AML-193 (cell line): Measurements from ENCODE around the gene CYB5D1.
"Not testable (repeated sequence)": the region's sequence is repeated elsewhere in the genome, so short reads cannot be mapped to it uniquely, and the experiment has no call there.

Experiments
- DNase-seq, 2 experiments: peaks; one replicate each; lab custom pipeline; 2025; lab: John Stamatoyannopoulos, UW

The CYB5D1 gene, protein sequence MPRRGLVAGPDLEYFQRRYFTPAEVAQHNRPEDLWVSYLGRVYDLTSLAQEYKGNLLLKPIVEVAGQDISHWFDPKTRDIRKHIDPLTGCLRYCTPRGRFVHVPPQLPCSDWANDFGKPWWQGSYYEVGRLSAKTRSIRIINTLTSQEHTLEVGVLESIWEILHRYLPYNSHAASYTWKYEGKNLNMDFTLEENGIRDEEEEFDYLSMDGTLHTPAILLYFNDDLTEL

DNA sequence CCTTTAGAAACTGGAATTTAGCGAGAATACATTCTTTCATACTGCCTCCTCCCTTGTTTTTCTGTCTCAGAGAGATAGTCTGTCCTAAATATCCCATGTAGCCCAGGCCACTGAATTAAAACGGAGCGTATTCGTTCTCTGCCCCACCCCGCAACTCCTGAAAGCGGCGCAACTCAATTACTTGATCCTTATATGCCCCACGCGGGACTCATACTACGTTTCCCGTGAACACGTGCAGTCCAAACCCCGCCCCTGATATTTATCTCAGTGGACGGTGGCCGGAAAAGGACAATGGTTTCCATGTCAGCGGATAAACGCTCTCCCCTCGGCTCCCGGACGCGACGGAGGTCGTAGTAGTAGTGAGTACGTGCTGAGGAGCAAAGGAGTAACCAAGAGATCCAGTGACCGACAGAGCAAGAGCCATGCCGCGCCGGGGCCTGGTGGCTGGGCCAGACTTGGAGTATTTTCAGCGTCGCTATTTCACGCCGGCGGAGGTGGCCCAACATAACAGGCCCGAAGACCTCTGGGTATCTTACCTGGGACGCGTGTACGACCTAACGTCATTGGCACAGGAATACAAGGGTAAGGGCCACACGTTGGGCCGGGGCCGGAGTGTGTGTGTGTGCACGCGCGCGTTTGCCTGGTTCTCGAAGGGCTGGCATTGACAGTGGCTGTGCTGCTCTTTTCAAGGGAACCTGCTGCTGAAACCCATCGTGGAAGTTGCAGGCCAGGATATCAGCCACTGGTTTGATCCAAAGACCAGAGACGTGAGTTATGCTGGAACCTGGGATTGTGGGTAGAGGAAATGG is at the start of gene CYB5D1:
Gene CYB5D1 (plus strand): TSS at position 291 of the 809 bp plus-strand sequence. CDS start 132 bp downstream, at position 423.
- peak; percentile 70 to 77 for DNase-seq

DNA sequence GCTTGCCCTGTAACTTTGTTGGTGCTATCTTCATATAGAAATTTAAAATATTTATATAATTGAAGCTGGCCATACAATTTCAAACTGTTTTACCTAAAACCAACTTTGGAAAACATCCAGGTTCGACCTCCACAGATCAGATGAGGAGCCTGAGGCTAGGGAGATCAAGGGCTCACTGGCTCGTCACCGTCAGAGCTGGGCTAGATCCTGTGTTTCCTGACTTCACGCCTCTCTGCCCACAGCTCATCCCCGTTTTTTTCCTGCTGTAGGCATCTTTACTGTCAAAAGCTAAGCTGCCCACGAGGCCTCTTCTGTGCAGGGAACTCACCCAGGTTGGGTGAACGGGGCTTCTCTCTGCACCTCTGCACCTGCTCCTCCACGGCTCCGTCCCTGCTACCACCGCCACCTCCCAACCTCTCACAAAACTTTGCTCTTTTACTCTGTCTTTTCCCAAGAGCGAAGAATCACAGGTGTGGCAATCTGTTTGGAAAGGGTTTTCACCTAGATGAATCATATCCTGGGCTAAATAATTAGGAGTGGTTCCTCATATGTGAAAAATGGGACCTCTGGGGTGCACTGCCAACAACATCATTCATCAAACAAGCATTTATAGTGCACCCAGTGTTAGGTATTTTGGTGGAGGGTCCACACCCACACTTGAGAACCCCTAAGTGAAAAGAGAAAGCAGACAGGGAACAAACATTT is 48.6 kb upstream of the CYB5D1 start:
- DNase-seq = no peak

DNA sequence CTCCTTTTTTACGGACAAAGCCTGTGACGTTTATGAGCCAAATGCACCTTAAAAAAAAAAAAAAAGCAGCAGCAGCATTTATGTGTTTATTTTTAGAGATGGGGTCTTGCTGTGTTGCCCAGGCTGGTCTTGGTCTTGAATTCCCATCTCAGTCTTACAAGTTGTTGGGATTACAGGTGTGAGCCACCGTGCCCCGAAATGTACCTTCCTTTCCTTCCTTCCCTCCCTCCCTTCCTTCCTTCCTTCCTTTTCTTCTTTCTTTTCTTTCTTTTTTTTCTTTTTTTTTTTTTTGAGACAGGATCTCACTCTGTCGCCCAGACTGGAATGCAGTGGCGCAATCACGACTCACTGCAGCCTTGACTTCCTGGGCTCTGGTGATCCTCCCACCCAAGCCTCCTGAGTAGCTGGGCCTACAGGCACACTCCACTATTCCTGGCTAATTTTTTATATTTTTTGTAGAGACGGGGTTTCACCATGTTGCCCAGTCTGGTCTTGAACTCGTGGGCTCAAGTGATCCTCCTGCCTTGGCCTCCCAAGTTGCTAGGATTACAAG is 47.9 kb upstream of the CYB5D1 start:
- not testable (repeated sequence) for DNase-seq

DNA sequence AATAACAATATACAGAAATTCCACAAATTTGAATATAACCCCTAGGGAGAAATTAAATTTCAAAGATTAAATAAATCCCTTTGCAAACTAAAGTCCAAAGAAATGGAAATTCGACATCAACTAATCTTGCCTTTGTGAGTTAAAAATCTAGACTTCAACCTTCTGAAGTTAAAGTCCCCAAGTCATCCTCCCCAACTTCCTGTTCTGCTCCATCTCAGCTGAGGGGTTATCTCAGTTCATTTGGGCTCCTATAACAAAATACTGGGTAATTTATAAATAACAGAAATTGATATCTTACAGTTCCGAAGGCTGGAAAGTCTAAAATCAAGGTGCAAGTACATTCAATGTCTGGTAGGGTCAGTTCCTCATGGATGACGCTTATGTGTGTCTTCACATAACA is 46.6 kb upstream of the CYB5D1 start:
- no peak for DNase-seq

DNA sequence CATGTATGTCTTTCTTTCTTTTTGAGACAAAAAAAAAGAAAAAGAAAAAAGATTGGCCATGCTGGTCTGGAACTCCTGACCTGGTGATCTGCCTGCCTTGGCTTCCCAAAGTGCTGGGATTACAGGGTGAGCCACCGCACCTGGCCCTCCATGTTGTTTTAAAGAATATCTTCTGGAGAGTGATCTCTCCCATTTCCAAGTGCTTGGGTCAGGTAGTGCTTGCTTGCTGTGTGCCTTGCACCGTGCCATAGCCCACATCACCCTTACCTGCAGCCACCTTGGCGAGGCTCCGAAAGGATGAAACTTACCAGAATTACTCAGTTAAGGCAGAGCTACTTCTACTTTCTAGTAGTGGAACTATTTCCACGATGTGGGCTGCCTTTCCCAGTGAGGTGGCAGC is 42.8 kb upstream of the CYB5D1 start:
- no peak for DNase-seq

DNA sequence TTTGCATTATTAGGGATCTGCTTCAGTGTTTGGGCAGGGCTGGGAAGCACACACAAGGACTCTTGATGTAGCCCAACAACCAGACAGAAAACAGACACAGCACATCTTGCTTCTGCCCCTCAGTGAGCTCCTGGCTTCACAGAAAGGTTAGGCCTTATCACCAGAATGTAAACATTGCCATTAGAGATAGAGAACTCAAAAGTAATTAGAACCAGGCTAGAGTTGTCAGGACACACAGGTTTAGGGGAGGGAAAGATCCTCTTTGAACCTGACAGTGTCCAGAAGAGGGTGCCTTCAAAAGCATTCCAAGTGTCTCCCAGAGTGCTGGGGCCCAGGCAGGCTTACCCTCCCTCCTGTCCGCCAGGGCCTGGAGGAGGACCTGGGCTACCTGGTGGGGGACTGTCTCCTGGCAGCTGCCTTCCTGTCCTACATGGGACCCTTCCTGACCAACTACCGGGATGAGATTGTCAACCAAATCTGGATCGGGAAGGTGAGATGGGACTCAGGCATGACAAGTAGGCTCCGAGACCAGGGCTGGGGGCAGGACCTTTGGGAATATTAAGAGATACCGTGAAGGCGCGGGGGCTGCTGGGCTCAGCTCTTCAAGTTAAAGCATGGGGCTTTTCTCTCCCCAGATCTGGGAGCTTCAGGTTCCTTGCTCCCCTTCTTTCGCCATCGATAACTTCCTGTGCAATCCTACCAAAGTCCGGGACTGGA is 40.7 kb upstream of the CYB5D1 start:
- DNase-seq = no peak

DNA sequence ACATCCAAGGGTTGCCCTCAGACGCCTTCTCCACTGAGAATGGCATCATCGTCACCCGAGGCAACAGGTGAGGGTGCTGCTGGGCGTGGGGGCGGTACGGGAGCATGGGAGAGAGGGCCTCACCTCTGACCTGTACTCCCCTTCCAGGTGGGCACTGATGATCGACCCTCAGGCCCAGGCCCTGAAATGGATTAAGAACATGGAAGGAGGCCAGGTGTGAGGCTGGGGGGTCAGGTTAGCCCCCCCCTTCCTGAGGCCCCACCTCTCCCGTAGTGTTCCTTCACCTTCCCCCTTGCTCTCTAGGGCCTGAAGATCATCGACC is 40.2 kb upstream of the CYB5D1 start:
- no peak for DNase-seq

DNA sequence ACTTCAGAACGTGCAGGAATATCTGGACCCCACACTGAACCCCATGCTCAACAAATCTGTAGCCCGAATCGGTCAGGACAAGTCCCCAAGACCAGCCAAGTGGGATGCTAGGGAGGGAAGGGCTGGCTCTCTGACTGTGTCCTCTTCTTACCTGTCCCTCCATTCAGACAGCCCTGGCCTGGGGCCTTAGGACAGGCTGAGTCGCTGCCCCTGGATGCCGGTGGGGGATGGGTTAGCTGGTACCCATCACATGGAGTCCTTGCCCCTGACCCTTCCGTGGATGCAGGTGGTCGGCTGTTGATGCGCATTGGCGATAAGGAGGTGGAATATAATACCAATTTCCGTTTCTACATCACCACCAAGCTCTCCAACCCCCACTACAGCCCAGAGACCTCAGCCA is 39.8 kb upstream of the CYB5D1 start:
- no peak for DNase-seq

DNA sequence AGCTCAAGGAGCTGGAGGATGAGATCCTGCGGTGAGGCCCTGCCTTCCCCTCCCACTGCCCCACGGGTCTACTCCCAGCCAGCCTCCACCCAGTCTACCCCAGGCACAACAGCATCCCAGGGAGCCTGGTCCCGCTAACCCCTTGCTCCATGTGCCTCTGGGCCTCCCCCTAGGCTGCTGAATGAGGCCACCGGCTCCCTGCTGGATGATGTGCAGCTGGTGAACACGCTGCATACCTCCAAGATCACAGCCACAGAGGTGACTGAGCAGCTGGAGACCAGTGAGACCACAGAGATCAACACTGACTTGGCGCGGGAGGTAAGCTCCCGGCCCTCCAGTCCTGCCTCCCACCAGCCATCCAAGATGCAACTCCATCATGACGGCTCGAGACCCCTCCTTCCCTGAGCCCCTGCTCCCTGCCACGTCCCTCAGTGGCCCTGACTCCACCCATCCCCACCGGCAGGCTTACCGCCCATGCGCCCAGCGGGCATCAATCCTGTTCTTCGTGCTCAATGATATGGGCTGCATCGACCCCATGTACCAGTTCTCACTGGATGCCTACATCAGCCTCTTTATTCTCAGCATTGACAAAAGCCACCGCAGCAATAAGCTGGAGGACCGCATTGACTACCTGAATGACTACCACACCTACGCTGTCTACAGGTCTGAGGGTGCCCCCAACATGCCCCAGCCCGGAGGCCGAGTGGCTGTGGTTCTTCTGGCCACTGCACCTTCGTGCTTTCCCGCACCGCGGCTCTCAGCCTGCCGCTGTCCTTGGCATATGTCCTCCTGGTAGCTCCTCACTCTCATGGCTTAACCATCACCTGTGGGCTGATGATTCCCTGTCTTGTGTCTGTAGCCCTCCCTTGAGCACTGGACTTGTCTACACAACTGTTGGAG is 38.8 kb upstream of the CYB5D1 start:
- DNase-seq = no peak

DNA sequence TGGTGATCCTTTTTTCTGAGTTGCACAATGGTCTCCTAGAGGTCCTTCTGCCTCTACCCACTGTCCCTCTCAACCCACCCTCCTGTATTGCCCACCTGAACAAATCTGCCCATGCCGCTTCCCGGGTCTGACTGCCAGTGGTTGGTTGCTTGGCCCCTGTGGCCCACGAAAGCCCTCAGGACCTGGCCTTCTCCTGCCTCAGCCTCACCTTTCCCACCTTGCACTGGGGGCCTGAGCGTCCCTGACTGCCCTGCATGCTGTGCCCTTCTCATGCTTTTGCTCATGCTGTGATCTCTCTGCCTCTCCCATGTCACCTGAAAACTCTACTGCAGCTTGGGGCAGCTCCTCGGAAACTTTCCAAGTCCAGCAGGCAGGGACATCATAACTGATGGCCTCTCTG is 37.6 kb upstream of the CYB5D1 start:
- DNase-seq = no peak

DNA sequence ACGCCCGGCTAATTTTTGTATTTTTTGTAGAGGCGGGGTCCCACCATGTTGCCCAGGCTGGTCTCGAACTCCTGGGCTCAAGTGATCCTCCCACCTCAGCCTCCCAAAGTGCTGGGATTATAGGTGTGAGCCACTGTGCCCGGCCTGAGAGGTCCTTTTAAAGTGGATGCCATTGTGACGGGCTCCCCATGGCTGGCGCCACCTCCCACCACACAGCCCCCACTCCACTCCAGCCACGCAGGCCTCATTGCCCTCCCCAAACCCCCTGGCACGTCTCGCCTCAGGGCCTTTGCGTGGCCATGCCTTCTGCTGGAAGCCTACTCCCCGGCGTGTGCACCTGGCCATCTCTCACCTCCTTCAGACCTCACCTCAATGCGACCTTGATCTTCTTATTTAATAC is 35.7 kb upstream of the CYB5D1 start:
- DNase-seq = no peak

DNA sequence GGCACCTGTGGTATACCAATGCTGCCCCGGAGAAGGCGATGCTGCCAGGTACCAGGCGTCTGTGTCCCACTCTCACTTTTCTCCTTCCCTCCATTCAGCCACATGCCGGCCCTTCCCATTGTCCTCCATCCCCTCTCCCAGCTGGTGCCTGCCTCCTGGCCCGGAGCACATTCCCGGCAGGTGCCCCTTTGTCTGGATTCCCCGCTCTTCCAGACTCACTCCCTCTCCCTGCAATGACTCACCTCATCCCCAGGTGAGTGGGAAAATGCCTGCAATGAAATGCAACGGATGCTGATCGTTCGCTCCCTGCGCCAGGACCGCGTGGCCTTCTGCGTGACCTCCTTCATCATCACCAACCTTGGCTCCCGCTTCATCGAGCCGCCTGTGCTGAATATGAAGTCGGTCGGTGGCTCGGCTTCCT is 34.2 kb upstream of the CYB5D1 start:
- DNase-seq = no peak

DNA sequence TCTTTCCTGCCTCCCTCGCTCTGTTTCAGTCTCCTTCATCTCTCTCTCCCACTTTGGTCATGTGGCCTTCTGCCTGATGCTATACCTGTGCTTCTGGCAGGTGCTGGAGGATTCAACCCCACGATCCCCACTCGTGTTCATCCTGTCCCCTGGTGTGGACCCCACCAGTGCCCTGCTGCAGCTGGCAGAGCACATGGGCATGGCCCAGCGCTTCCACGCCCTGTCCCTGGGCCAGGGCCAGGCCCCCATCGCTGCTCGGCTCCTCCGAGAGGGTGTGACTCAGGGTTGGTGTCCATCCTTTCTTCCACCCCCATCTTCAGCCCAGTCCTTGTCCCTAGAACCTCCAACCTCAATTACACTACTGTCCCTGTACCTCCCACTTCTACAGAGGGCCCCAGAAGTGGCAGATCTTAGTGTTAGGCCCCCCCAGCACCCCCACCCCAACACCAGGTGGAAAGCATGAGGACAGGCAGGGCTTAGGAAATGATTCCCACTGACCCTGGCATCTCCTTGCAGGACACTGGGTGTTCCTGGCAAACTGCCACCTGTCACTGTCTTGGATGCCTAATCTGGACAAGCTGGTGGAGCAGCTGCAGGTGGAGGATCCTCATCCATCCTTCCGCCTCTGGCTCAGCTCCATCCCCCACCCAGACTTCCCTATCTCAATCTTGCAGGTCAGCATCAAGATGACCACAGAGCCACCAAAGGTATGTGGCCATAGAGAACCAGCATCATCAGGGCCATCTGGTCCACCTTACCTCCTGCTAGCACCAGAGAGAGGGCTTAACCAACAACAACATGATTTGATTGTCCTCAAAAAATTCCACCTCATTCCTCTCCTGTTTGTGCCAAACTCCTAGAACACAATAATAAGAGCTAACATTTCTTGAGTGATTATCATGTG is 33.5 kb upstream of the CYB5D1 start:
- DNase-seq = no peak

DNA sequence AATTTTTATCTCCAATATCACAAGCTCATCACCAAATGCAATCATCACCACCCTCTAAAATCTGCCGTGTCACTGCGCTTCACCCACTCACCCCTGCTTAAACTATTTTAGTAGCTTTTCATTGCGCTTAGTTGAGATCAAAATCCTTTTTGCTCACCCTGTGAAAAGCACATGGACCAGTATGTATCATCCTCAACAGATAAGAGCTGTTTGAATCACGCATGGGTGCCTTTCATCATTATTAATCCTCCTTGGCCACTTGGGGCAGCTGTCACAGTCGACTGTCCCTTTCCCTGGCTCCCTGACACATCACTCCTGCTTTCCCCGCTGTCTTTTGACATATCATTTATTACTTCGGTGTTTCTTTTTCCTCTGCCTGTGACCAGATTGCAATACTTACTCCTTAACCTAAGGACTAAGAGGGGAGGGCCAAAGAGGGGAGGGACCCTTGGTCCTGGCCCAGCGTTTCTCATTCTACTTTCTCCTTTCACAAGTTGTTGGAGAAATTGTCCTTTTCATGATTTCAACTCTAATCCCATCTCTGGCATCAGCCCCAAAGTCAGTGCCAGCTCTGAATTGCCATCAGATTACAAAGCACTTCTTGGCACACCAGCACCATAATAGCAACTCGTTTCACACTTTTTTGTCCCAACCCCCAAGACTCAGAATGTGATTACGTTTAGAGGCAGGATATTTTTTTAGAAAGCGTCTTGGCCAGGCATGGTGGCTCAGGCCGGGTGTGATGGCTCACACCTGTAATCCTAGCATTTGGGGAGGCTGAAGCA is 32.4 kb upstream of the CYB5D1 start:
- no peak for DNase-seq

DNA sequence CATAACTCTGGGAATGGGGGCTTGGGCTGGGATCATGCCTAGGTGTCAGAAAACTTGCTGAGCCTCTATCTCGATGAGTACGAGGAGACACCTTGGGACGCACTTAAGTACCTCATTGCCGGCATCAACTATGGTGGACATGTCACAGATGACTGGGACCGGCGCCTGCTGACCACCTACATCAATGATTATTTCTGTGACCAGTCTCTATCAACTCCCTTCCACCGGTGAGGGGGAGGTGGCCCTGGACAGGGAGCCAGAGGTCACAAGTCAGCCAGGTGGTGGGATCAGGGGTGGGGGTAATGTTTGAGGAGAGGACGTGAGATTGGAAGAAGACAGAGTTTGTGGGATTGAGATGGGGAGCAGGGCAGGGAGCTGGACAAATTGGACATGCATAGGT is 27.2 kb upstream of the CYB5D1 start:
- no peak for DNase-seq

DNA sequence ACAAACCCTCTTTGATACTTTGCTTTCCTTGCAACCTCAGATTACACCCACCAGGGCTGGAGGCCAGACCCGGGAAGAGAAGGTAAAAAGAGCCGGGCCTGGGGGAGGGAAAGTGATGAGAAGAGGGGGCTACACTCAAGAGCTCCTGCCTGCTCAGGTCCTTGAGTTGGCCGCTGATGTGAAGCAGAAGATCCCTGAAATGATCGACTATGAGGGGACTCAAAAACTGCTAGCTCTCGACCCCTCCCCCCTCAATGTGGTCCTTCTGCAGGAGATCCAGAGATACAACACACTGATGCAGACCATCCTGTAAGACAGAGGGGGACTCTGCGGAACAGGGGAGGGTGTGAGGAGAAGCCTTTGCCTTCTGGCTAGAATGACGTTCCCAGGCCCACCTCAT is 26.6 kb upstream of the CYB5D1 start:
- no peak for DNase-seq

DNA sequence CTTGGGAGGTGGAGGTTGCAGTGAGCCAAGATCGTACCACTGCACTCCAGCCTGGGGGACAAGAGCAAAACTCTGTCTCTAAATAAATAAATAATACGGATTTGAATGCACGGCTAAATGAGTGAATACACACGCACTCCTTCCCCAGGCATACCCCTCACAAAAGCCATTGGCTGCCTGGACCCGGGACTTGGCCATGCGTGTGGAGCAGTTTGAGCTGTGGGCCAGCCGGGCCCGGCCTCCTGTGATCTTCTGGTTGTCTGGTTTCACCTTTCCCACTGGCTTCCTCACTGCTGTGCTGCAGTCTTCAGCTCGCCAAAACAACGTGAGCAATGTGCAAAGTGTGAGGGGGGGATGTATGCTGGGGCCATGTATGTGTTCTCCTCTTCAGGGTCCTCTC is 25.4 kb upstream of the CYB5D1 start:
- no peak for DNase-seq

DNA sequence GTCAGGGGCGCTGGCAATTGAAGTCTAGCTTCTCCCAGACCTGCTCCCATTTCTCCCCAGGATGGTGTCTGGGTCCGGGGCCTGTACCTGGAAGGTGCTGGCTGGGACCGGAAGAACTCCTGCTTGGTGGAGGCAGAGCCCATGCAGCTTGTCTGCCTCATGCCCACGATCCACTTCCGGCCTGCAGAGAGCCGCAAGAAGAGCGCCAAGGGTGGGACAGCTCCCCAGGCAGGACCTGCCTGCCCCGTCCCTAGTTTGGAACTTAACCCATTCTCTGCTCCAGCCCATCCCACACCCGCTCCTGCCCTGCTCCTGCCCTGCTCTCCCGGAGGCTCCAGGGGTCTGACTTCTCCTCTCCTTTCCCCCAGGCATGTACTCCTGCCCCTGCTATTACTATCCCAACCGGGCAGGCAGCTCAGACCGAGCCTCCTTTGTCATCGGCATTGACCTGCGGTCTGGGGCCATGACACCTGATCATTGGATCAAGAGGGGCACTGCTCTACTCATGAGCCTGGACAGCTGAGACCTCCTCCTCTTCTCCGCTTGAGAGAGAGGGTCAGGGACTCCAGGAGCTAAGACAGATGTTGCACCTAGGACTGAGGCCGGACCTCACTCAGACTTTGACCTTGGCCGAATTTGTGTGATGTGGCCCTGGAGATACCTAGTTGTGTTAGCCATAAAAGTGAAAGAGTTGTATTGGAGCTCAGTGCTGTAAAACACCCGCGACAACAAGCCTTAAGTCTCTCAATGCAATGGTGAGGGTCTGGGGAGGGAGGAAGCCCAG is 24.6 kb upstream of the CYB5D1 start:
- DNase-seq = no peak
